NB4 (cell line): ENCODE measurements around the gene RXRG.

Experiments
- CTCF ChIP-seq: IDR thresholded peaks from one replicate; pipeline ENCODE4 v1.5.1; 2012; ENCODE audit warnings: low read depth, low read length
- MAX ChIP-seq: IDR thresholded peaks from 2 replicates; pipeline ENCODE4 v1.6.1; 2011; ENCODE audit warnings: low read depth, low read length

GRCh38 chr1:165411396-165411795 is 33.5 kb downstream of the RXRG start:
- TF ChIP-seq CTCF (no peak), MAX (no peak)
